ENCODE results near the gene CHST11.

The CHST11 gene

GRCh38 chr12:104713444-104713843, 256.7 kb downstream of the CHST11 start:
- H3K27ac ChIP-seq (ENCODE audit: extremely low read depth, low read depth, low read length): no peak overlapping the region
- no peak for TF ChIP-seq ZNF404 (tag by site-specific recombination; IDR thresholded peaks at IDR 0.05)
- TF ChIP-seq ZNF174 (tag by site-specific recombination; IDR thresholded peaks at IDR 0.05): no peak
- no peak for TF ChIP-seq ZNF560 (tag by site-specific recombination; IDR thresholded peaks at IDR 0.05; ENCODE audit: borderline replicate concordance)
- TF ChIP-seq ZNF2 (tag by site-specific recombination; IDR thresholded peaks at IDR 0.05): no peak
- TF ChIP-seq, protein P1, sequence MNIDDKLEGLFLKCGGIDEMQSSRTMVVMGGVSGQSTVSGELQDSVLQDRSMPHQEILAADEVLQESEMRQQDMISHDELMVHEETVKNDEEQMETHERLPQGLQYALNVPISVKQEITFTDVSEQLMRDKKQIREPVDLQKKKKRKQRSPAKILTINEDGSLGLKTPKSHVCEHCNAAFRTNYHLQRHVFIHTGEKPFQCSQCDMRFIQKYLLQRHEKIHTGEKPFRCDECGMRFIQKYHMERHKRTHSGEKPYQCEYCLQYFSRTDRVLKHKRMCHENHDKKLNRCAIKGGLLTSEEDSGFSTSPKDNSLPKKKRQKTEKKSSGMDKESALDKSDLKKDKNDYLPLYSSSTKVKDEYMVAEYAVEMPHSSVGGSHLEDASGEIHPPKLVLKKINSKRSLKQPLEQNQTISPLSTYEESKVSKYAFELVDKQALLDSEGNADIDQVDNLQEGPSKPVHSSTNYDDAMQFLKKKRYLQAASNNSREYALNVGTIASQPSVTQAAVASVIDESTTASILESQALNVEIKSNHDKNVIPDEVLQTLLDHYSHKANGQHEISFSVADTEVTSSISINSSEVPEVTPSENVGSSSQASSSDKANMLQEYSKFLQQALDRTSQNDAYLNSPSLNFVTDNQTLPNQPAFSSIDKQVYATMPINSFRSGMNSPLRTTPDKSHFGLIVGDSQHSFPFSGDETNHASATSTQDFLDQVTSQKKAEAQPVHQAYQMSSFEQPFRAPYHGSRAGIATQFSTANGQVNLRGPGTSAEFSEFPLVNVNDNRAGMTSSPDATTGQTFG (tag by site-specific recombination; IDR thresholded peaks at IDR 0.05; ENCODE audit: borderline replicate concordance): no peak
- no peak for TF ChIP-seq TRIM28 (IDR thresholded peaks at IDR 0.05; ENCODE audit: borderline replicate concordance, low read length)
- no peak for TF ChIP-seq ZNF157 (tag by site-specific recombination; IDR thresholded peaks at IDR 0.05)
- no peak for TF ChIP-seq GFI1B (tag by site-specific recombination; IDR thresholded peaks at IDR 0.05)
- H3K9me3 ChIP-seq (ENCODE audit: control insufficient read depth, insufficient read depth, low read depth, low read length): no peaks in the 10 kb centered on the region
- ChIA-PET CTCF (no interaction called here), POLR2A (no interaction called here)
- no peak overlapping the region for H3K4me3 ChIP-seq (ENCODE audit: low read depth, low read length)
- no peaks in the 10 kb centered on the region for H3K36me3 ChIP-seq (ENCODE audit: control insufficient read depth in 2 of 2, insufficient read depth in 1 of 2, low read length in 2 of 2)
- no peaks in the 10 kb centered on the region for H3K4me1 ChIP-seq (ENCODE audit: control insufficient read depth, insufficient read depth, low read length)

- Histone ChIP-seq H3K36me3 (ENCODE audit: control insufficient read depth in 2 of 2, insufficient read depth in 1 of 2, low read length in 2 of 2) (no peaks in the 10 kb centered on the region), H3K9me3 (ENCODE audit: control insufficient read depth, insufficient read depth, low read depth, low read length) (no peaks in the 10 kb centered on the region), H3K4me3 (ENCODE audit: low read depth, low read length) (no peak overlapping the region), H3K4me1 (ENCODE audit: control insufficient read depth, insufficient read depth, low read length) (no peaks in the 10 kb centered on the region), H3K27ac (ENCODE audit: extremely low read depth, low read depth, low read length) (no peak overlapping the region)
- TF ChIP-seq, protein P2, sequence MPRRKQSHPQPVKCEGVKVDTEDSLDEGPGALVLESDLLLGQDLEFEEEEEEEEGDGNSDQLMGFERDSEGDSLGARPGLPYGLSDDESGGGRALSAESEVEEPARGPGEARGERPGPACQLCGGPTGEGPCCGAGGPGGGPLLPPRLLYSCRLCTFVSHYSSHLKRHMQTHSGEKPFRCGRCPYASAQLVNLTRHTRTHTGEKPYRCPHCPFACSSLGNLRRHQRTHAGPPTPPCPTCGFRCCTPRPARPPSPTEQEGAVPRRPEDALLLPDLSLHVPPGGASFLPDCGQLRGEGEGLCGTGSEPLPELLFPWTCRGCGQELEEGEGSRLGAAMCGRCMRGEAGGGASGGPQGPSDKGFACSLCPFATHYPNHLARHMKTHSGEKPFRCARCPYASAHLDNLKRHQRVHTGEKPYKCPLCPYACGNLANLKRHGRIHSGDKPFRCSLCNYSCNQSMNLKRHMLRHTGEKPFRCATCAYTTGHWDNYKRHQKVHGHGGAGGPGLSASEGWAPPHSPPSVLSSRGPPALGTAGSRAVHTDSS (tag by site-specific recombination; IDR thresholded peaks at IDR 0.05): peak; percentile 92
- no peak for TF ChIP-seq ZNF510 (tag by site-specific recombination; IDR thresholded peaks at IDR 0.05; ENCODE audit: insufficient replicate concordance)
- ChIA-PET CTCF (no interaction called here), POLR2A (no interaction called here)
Observed at GRCh38 chr12:104714369-104714768, 257.6 kb downstream of the CHST11 start.

- no peaks in the 10 kb centered on the region for H3K4me1 ChIP-seq (ENCODE audit: control insufficient read depth, insufficient read depth, low read length)
- H3K27ac ChIP-seq (ENCODE audit: extremely low read depth, low read depth, low read length): no peak overlapping the region
- POLR2A ChIA-PET: no interaction called here
- CTCF ChIA-PET: no interaction called here
- no peaks in the 10 kb centered on the region for H3K9me3 ChIP-seq (ENCODE audit: control insufficient read depth, insufficient read depth, low read depth, low read length)
- no peak overlapping the region for H3K4me3 ChIP-seq (ENCODE audit: low read depth, low read length)
- no peak for TF ChIP-seq ZNF830 (tag by site-specific recombination; IDR thresholded peaks at IDR 0.05; ENCODE audit: low read depth)
- TF ChIP-seq, protein P3, sequence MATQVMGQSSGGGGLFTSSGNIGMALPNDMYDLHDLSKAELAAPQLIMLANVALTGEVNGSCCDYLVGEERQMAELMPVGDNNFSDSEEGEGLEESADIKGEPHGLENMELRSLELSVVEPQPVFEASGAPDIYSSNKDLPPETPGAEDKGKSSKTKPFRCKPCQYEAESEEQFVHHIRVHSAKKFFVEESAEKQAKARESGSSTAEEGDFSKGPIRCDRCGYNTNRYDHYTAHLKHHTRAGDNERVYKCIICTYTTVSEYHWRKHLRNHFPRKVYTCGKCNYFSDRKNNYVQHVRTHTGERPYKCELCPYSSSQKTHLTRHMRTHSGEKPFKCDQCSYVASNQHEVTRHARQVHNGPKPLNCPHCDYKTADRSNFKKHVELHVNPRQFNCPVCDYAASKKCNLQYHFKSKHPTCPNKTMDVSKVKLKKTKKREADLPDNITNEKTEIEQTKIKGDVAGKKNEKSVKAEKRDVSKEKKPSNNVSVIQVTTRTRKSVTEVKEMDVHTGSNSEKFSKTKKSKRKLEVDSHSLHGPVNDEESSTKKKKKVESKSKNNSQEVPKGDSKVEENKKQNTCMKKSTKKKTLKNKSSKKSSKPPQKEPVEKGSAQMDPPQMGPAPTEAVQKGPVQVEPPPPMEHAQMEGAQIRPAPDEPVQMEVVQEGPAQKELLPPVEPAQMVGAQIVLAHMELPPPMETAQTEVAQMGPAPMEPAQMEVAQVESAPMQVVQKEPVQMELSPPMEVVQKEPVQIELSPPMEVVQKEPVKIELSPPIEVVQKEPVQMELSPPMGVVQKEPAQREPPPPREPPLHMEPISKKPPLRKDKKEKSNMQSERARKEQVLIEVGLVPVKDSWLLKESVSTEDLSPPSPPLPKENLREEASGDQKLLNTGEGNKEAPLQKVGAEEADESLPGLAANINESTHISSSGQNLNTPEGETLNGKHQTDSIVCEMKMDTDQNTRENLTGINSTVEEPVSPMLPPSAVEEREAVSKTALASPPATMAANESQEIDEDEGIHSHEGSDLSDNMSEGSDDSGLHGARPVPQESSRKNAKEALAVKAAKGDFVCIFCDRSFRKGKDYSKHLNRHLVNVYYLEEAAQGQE (tag by site-specific recombination; IDR thresholded peaks at IDR 0.05): no peak
- TF ChIP-seq ZNF391 (tag by site-specific recombination; IDR thresholded peaks at IDR 0.05; ENCODE audit: borderline replicate concordance, low read depth): no peak
- no peak for TF ChIP-seq TRIM28 (IDR thresholded peaks at IDR 0.05; ENCODE audit: borderline replicate concordance, low read length)
- no peak for TF ChIP-seq ZNF510 (tag by site-specific recombination; IDR thresholded peaks at IDR 0.05; ENCODE audit: insufficient replicate concordance)
- no peak for TF ChIP-seq ZNF155 (tag by site-specific recombination; IDR thresholded peaks at IDR 0.05)
- TF ChIP-seq ZNF629 (tag by site-specific recombination; IDR thresholded peaks at IDR 0.05): no peak
- TF ChIP-seq ZNF426 (tag by site-specific recombination; IDR thresholded peaks at IDR 0.05): no peak
- H3K36me3 ChIP-seq (ENCODE audit: control insufficient read depth in 2 of 2, insufficient read depth in 1 of 2, low read length in 2 of 2): no peaks in the 10 kb centered on the region
Observed at GRCh38 chr12:104716172-104716571, 259.4 kb downstream of the CHST11 start.

Measured in HEK293 (cell line).